B cell (primary cell): Measurements from ENCODE around the gene ABHD16A. TPM values are rescaled to one million over a fixed set of nuclear protein-coding genes. Genes with fewer than 3 reads are reported as not detected.

ENCODE experiments used
- ATAC-seq: fragments of 200-7000 bp; cut with Tn5 transposase; one replicate; pipeline ENCODE4 v1.10.0; 2021; ENCODE audit warnings: low read depth, mild to moderate bottlenecking, moderate number of reproducible peaks, moderate library complexity
- CTCF ChIA-PET: fragments of 350-600 bp; sonication (Branson Sonifier 250); formaldehyde crosslinking; loops from one replicate; lab custom pipeline; 2021; ENCODE audit warnings: antibody characterized with exemption, inconsistent platforms; lab: Charles Lee
- POLR2A ChIA-PET: fragments of 350-600 bp; sonication (Branson Sonifier 250); formaldehyde crosslinking; loops from one replicate; lab custom pipeline; 2021; ENCODE audit warnings: antibody characterized with exemption; lab: Charles Lee
- DNase-seq: peaks from one replicate; pipeline ENCODE4 v3.0.0; 2013
- H2AFZ ChIP-seq: 2 replicates; pipeline ENCODE4 v1.6.1; 2012; ENCODE audit warnings: mild to moderate bottlenecking, low read depth, low read length; ENCODE audit not compliant: insufficient read depth, poor library complexity, severe bottlenecking
- H3K27ac ChIP-seq, 2 donors: 1 replicate in 1 of 2; 2 replicates in 1 of 2; pipeline ENCODE4 v1.5.1; 2012 to 2013; ENCODE audit warnings: low read length in 2 of 2, mild to moderate bottlenecking in 2 of 2, moderate library complexity in 1 of 2
- H3K27me3 ChIP-seq, 4 experiments: fragments of 200-600 bp in 1 of 4; sonication (generic) in 1 of 4; replicated peaks in 1 of 4; 1 replicate in 2 of 4; 2 replicates in 2 of 4; pipeline versions ENCODE4 v1.6.1 to v1.7.0; 2013 to 2016; ENCODE audit warnings: low read length in 3 of 4, mild to moderate bottlenecking in 2 of 4, mixed read lengths in 1 of 4, moderate library complexity in 1 of 4; ENCODE audit not compliant: insufficient read depth in 4 of 4, control insufficient read depth in 3 of 4; ENCODE audit errors: control extremely low read depth in 1 of 4
- H3K36me3 ChIP-seq, 2 experiments: replicated peaks in 1 of 2; 1 replicate in 1 of 2; 2 replicates in 1 of 2; pipeline versions ENCODE4 v1.6.1 to v1.7.1; 2013; ENCODE audit warnings: low read length in 1 of 2; ENCODE audit not compliant: insufficient read depth in 2 of 2, control insufficient read depth in 1 of 2; ENCODE audit errors: control extremely low read depth in 1 of 2, extremely low read depth in 1 of 2
- H3K4me1 ChIP-seq, 2 donors: fragments of 200-600 bp in 1 of 2; sonication (generic) in 1 of 2; 1 replicate in 1 of 2; 2 replicates in 1 of 2; pipeline versions ENCODE4 v1.5.1 to v1.6.1; 2013 to 2017; ENCODE audit warnings: low read length in 2 of 2; ENCODE audit not compliant: control insufficient read depth in 2 of 2, insufficient read depth in 2 of 2
- H3K4me2 ChIP-seq: replicated peaks from 2 replicates; pipeline ENCODE3; 2012; ENCODE audit warnings: mild to moderate bottlenecking, low read depth, low read length; ENCODE audit not compliant: poor library complexity, severe bottlenecking
- H3K4me3 ChIP-seq, 5 experiments: fragments of 200-600 bp in 1 of 5; sonication (generic) in 1 of 5; 1 replicate in 3 of 5; 2 replicates in 2 of 5; pipeline versions ENCODE4 v1.5.1 to v1.7.0; 2011 to 2016; ENCODE audit warnings: low read length in 4 of 5, mild to moderate bottlenecking in 4 of 5, low read depth in 2 of 5, control low read depth in 1 of 5, moderate library complexity in 1 of 5; ENCODE audit not compliant: insufficient read depth in 1 of 5; ENCODE audit errors: control extremely low read depth in 1 of 5, extremely low read depth in 1 of 5
- H3K79me2 ChIP-seq: fragments of 200-600 bp; sonication (generic); one replicate; pipeline ENCODE4 v1.6.0; 2016; ENCODE audit warnings: low read length; ENCODE audit not compliant: control insufficient read depth, insufficient read depth
- H3K9ac ChIP-seq: fragments of 200-600 bp; sonication (generic); 2 replicates; pipeline ENCODE4 v1.6.1; 2017; ENCODE audit warnings: mild to moderate bottlenecking, low read length, moderate library complexity
- H3K9me3 ChIP-seq, 3 donors: one replicate each; pipeline versions ENCODE4 v1.6.1 to v1.7.1; 2013; ENCODE audit warnings: low read length in 2 of 3; ENCODE audit not compliant: control insufficient read depth in 2 of 3, insufficient read depth in 1 of 3; ENCODE audit errors: control extremely low read depth in 1 of 3
- H4K20me1 ChIP-seq: 2 replicates; pipeline ENCODE4 v1.6.0; 2012; ENCODE audit warnings: mild to moderate bottlenecking, low read length; ENCODE audit not compliant: insufficient read depth, control insufficient read depth, poor library complexity, severe bottlenecking
- H3K27ac Mint-ChIP-seq: one replicate; pipeline ENCODE4 v1.8.0; 2021; ENCODE audit warnings: mixed read lengths
- H3K27me3 Mint-ChIP-seq: one replicate; pipeline ENCODE4 v1.8.0; 2021; ENCODE audit warnings: mixed read lengths
- H3K4me1 Mint-ChIP-seq: one replicate; pipeline ENCODE4 v1.8.0; 2021; ENCODE audit warnings: mixed read lengths
- H3K4me3 Mint-ChIP-seq: one replicate; pipeline ENCODE4 v1.8.0; 2021; ENCODE audit warnings: mixed read lengths
- H3K9me3 Mint-ChIP-seq: one replicate; pipeline ENCODE4 v1.8.0; 2022; ENCODE audit warnings: mixed read lengths; ENCODE audit not compliant: insufficient read depth
- CTCF ChIP-seq: fragments of 200-600 bp; IDR thresholded peaks from one replicate; pipeline ENCODE4 v1.8.0; 2022; ENCODE audit warnings: antibody characterized with exemption, mild to moderate bottlenecking
- EZH2 ChIP-seq: IDR thresholded peaks from 2 replicates; pipeline ENCODE4 v1.6.1; 2012; ENCODE audit warnings: borderline replicate concordance, low read depth, mild to moderate bottlenecking, moderate library complexity, low read length; ENCODE audit not compliant: insufficient read depth, poor library complexity, severe bottlenecking
- WGBS: methylation state at CpG from one replicate; pipeline ENCODE4 v1.1.5; 2013; ENCODE audit warnings: missing lambda C conversion rate; ENCODE audit not compliant: insufficient coverage; 5-methylcytosine and 5-hydroxymethylcytosine counted together
- intact Hi-C: fragments of 100-400 bp; cut with micrococcal nuclease; formaldehyde crosslinking; loops from one replicate; pipeline ENCODE4 v1.10.0; 2022
- polyA plus RNA-seq: library from polyadenylated mRNA; depleted of rRNA; stranded (reverse); fragments of >200 nt; gene quantifications from 2 replicates; pipeline ENCODE4 v1.2.3, GENCODE V29; 2012
- total RNA-seq, 2 donors: library from RNA; stranded (reverse); fragments of 120-200 nt in 1 of 2; gene quantifications; 1 replicate in 1 of 2; 2 replicates in 1 of 2; pipeline versions ENCODE4 v1.2.3 to v1.2.4, GENCODE V29; 2013 to 2022

The ABHD16A gene
- total and polyA plus RNA-seq, 2 donors (not counting 1 experiment from before 2014, with no cell fraction given): 78.3 to 97.5 TPM

GRCh38 chr6:31666337-31666965 is 36.7 kb downstream of the ABHD16A start:
- ChIA-PET CTCF (interaction anchor here (0.7 to 1.4 kb wide), 2 partner anchors 29 to 164 kb away, joined by 3 to 10 read pairs; no protein-coding TSS in a partner anchor), POLR2A (interaction anchor here (0.7 kb wide), 1 partner anchor 1305 kb away, joined by 3 read pairs; no protein-coding TSS in a partner anchor)
- no peaks in the 10 kb centered on the region for H3K9me3 Mint-ChIP-seq
- Histone ChIP-seq H3K4me2 (peak overlapping the region; percentile 90), H3K27ac (peak overlapping the region; percentile 21 to 98), H4K20me1 (peaks cover 28% of the 10 kb centered on the region), H3K4me3 (peak overlapping the region; percentile 58 to 98 (median 85)), H3K9me3 (no peaks in the 10 kb centered on the region), H3K4me1 (peaks cover 23 to 41% of the 10 kb centered on the region in 2 donors), H3K9ac (peak overlapping the region; percentile 89), H3K79me2 (peaks cover 72% of the 10 kb centered on the region), H3K27me3 (no peaks in the 10 kb centered on the region), H2AFZ (peak overlapping the region; percentile 72), H3K36me3 (peaks cover 18 to 68% of the 10 kb centered on the region in 2 experiments)
- intact Hi-C loops: loop anchor here (1.0 to 5.0 kb wide), 7 partner anchors 36 to 531 kb away; partner anchors contain the start of genes ABHD16A, AGPAT1, CLIC1 and RNF5
- TF ChIP-seq CTCF (no peak), EZH2 (no peak)
- DNase-seq (no peak), ATAC-seq (no peak)
- H3K4me3 Mint-ChIP-seq: peak overlapping the region; percentile 96
- H3K27ac Mint-ChIP-seq: peak overlapping the region; percentile 100
- H3K27me3 Mint-ChIP-seq: no peaks in the 10 kb centered on the region
- 2% methylated on average over 12 of the region's 15 CpGs for WGBS
- H3K4me1 Mint-ChIP-seq: peaks cover 47% of the 10 kb centered on the region
